Glutamatergic neuron (in vitro differentiated cells): Measurements from ENCODE around the gene SMAD6. TPM values are rescaled to one million over a fixed set of nuclear protein-coding genes. Genes with fewer than 3 reads are reported as not detected.

Experiments
- DNase-seq: peaks from one replicate; pipeline ENCODE4 v3.0.0; 2022
- H3K27ac Mint-ChIP-seq: one replicate; pipeline ENCODE4 v1.8.0; 2020; ENCODE audit warnings: mild to moderate bottlenecking, mixed read lengths, inconsistent platforms; ENCODE audit not compliant: unreplicated experiment
- H3K27me3 Mint-ChIP-seq: one replicate; pipeline ENCODE4 v1.8.0; 2020; ENCODE audit warnings: mild to moderate bottlenecking, moderate library complexity, mixed read lengths, inconsistent platforms; ENCODE audit not compliant: unreplicated experiment
- H3K36me3 Mint-ChIP-seq: one replicate; pipeline ENCODE4 v1.8.0; 2020; ENCODE audit warnings: mild to moderate bottlenecking, mixed read lengths, inconsistent platforms; ENCODE audit not compliant: unreplicated experiment
- H3K4me1 Mint-ChIP-seq: one replicate; pipeline ENCODE4 v1.8.0; 2020; ENCODE audit warnings: mild to moderate bottlenecking, low read depth, mixed read lengths, inconsistent platforms; ENCODE audit not compliant: unreplicated experiment
- H3K4me3 Mint-ChIP-seq: one replicate; pipeline ENCODE4 v1.8.0; 2020; ENCODE audit warnings: mild to moderate bottlenecking, mixed read lengths, inconsistent platforms; ENCODE audit not compliant: unreplicated experiment
- H3K9me3 Mint-ChIP-seq: one replicate; pipeline ENCODE4 v1.8.0; 2020; ENCODE audit warnings: mild to moderate bottlenecking, moderate library complexity, mixed read lengths, inconsistent platforms; ENCODE audit not compliant: unreplicated experiment
- total RNA-seq: library from RNA; stranded (reverse); fragmentation: NEBNext Ultra II Directional; extraction: Animal tissue kit (Norgen Biotek cat#: 25700); gene quantifications from one replicate; pipeline ENCODE4 v1.2.1, GENCODE V29; 2021; ENCODE audit not compliant: unreplicated experiment
- TF ChIP-seq, protein P1 (sequence below): fragments of 200-600 bp; sonication (generic); IDR thresholded peaks from one replicate; pipeline ENCODE4 v1.5.0; 2021; ENCODE audit not compliant: partially characterized antibody, unreplicated experiment

The SMAD6 gene
- total RNA-seq, 1 donor from 2014 or later = 0.83 TPM

DNA sequence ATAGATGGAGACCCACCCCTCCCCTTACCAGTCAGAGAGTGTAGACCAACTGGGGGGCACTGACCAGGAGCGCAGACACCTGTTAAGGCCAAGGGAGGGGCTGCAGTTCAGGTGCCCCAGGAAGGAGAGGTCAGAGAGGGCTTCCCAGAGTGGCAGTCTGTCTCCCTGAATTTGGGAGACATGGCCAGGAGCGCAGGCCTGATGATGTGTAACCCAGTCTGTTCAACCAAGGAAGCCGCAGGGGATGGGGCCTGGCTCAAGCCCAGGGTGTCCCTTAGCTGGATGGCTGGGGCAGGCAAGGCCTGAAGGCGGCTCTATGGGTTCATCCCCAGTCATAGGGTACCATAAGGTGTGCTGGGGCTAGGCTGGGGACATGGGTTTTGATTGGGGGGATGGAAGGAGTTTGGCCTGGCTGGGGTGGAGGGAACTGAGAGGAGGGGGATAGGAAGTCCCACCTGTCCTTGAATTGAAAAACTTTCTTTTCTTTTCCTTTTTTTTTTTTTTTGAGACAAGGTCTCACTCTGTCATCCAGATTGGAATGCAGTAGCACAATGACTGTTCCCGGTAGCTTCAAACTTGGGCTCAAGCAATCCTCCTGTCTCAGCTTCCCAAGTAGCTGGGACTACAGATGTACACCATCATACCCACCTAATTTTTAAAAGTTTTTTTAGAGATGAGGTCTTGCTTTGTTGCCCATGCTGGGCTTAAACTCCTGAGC is 75.7 kb downstream of the SMAD6 start:
- TF ChIP-seq, protein P1, sequence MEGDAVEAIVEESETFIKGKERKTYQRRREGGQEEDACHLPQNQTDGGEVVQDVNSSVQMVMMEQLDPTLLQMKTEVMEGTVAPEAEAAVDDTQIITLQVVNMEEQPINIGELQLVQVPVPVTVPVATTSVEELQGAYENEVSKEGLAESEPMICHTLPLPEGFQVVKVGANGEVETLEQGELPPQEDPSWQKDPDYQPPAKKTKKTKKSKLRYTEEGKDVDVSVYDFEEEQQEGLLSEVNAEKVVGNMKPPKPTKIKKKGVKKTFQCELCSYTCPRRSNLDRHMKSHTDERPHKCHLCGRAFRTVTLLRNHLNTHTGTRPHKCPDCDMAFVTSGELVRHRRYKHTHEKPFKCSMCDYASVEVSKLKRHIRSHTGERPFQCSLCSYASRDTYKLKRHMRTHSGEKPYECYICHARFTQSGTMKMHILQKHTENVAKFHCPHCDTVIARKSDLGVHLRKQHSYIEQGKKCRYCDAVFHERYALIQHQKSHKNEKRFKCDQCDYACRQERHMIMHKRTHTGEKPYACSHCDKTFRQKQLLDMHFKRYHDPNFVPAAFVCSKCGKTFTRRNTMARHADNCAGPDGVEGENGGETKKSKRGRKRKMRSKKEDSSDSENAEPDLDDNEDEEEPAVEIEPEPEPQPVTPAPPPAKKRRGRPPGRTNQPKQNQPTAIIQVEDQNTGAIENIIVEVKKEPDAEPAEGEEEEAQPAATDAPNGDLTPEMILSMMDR = no peak
- no peak for DNase-seq
- no peaks in the 10 kb centered on the region for H3K36me3 Mint-ChIP-seq
- no peak overlapping the region for H3K27ac Mint-ChIP-seq
- no peaks in the 10 kb centered on the region for H3K27me3 Mint-ChIP-seq
- no peaks in the 10 kb centered on the region for H3K4me1 Mint-ChIP-seq
- H3K9me3 Mint-ChIP-seq = no peaks in the 10 kb centered on the region
- H3K4me3 Mint-ChIP-seq = no peak overlapping the region

GRCh38 chr15:66778314-66778665 is 76.3 kb downstream of the SMAD6 start:
- Mint-ChIP-seq H3K4me1 (no peaks in the 10 kb centered on the region), H3K9me3 (no peaks in the 10 kb centered on the region), H3K27me3 (no peaks in the 10 kb centered on the region), H3K4me3 (no peak overlapping the region), H3K27ac (no peak overlapping the region), H3K36me3 (no peaks in the 10 kb centered on the region)
- TF ChIP-seq, protein P1 = no peak
- DNase-seq = no peak

- TF ChIP-seq, protein P1 = no peak
- no peaks in the 10 kb centered on the region for H3K9me3 Mint-ChIP-seq
- H3K27ac Mint-ChIP-seq = no peak overlapping the region
- H3K27me3 Mint-ChIP-seq = no peaks in the 10 kb centered on the region
- H3K4me3 Mint-ChIP-seq = no peak overlapping the region
- DNase-seq = no peak
- no peaks in the 10 kb centered on the region for H3K36me3 Mint-ChIP-seq
- H3K4me1 Mint-ChIP-seq = no peaks in the 10 kb centered on the region
Observed at GRCh38 chr15:66778716-66779115, 76.7 kb downstream of the SMAD6 start.

GRCh38 chr15:66779331-66780009 is 77.4 kb downstream of the SMAD6 start:
- H3K4me1 Mint-ChIP-seq = no peaks in the 10 kb centered on the region
- DNase-seq = no peak

More at GRCh38 chr15:66779331-66780009, 77.4 kb downstream of the SMAD6 start:
- Mint-ChIP-seq H3K27me3 (no peaks in the 10 kb centered on the region), H3K27ac (no peak overlapping the region), H3K9me3 (no peaks in the 10 kb centered on the region), H3K36me3 (no peaks in the 10 kb centered on the region), H3K4me3 (no peak overlapping the region)
- TF ChIP-seq, protein P1 = no peak
